NB4 (cell line): ENCODE data around the gene UBTD2.

ENCODE experiments used
- DNase-seq: peaks from one replicate; pipeline ENCODE4 v3.0.0; 2010; ENCODE audit warnings: low read depth
- H3K4me3 ChIP-seq: one replicate; pipeline ENCODE4 v1.5.1; 2011; ENCODE audit warnings: mild to moderate bottlenecking, low read depth, low read length, moderate library complexity
- CTCF ChIP-seq: IDR thresholded peaks from one replicate; pipeline ENCODE4 v1.5.1; 2012; ENCODE audit warnings: low read depth, low read length
- MAX ChIP-seq: IDR thresholded peaks from 2 replicates; pipeline ENCODE4 v1.6.1; 2011; ENCODE audit warnings: low read depth, low read length
- MYC ChIP-seq: IDR thresholded peaks from 2 replicates; pipeline ENCODE4 v1.6.1; 2011; ENCODE audit warnings: low read depth, low read length
- POLR2A ChIP-seq: IDR thresholded peaks from 2 replicates; pipeline ENCODE4 v1.6.1; 2011; ENCODE audit warnings: mild to moderate bottlenecking; ENCODE audit not compliant: insufficient read length; ENCODE audit errors: extremely low read depth

UBTD2 gene

GRCh38 chr5:172283862-172284610, 472 bp upstream of the UBTD2 start:
- peak; percentile 62 for TF ChIP-seq POLR2A
- no peak for TF ChIP-seq MAX
- peak overlapping the region; percentile 73 for H3K4me3 ChIP-seq
- DNase-seq: peak; percentile 85

- no peak for DNase-seq
- peak overlapping the region; percentile 83 for H3K4me3 ChIP-seq
- TF ChIP-seq MYC (no peak), POLR2A (no peak), CTCF (no peak), MAX (no peak)
Observed at GRCh38 chr5:172282272-172283019, 1.1 kb downstream of the UBTD2 start.

GRCh38 chr5:172281346-172281745, 2.2 kb downstream of the UBTD2 start:
- TF ChIP-seq CTCF: no peak
- TF ChIP-seq POLR2A: no peak
- TF ChIP-seq MYC: no peak
- TF ChIP-seq MAX: no peak
- no peak for DNase-seq
- H3K4me3 ChIP-seq: peak overlapping the region; percentile 83

- TF ChIP-seq MAX: no peak
- no peak for TF ChIP-seq POLR2A
- no peak for TF ChIP-seq MYC
- TF ChIP-seq CTCF: no peak
- H3K4me3 ChIP-seq: peak overlapping the region; percentile 83
- DNase-seq: no peak
Observed at GRCh38 chr5:172280929-172281328, 2.6 kb downstream of the UBTD2 start.

- H3K4me3 ChIP-seq: no peak overlapping the region
- no peak for DNase-seq
- TF ChIP-seq CTCF (no peak), MYC (no peak), MAX (no peak), POLR2A (no peak)
Observed at GRCh38 chr5:172280317-172280716, 3.2 kb downstream of the UBTD2 start.

GRCh38 chr5:172278356-172278755, 5.2 kb downstream of the UBTD2 start:
- no peak for DNase-seq
- H3K4me3 ChIP-seq: no peak overlapping the region
- TF ChIP-seq MYC (no peak), MAX (no peak), POLR2A (no peak)
